NAMALWA (cell line): ENCODE measurements around the gene IL2RA.
"Not testable (repeated sequence)": the region's sequence is repeated elsewhere in the genome, so short reads cannot be mapped to it uniquely, and the experiment has no call there.

Experiments
- DNase-seq: peaks from one replicate; pipeline ENCODE4 v3.0.0-alpha.2; 2015; ENCODE audit warnings: low spot score

IL2RA gene

DNA sequence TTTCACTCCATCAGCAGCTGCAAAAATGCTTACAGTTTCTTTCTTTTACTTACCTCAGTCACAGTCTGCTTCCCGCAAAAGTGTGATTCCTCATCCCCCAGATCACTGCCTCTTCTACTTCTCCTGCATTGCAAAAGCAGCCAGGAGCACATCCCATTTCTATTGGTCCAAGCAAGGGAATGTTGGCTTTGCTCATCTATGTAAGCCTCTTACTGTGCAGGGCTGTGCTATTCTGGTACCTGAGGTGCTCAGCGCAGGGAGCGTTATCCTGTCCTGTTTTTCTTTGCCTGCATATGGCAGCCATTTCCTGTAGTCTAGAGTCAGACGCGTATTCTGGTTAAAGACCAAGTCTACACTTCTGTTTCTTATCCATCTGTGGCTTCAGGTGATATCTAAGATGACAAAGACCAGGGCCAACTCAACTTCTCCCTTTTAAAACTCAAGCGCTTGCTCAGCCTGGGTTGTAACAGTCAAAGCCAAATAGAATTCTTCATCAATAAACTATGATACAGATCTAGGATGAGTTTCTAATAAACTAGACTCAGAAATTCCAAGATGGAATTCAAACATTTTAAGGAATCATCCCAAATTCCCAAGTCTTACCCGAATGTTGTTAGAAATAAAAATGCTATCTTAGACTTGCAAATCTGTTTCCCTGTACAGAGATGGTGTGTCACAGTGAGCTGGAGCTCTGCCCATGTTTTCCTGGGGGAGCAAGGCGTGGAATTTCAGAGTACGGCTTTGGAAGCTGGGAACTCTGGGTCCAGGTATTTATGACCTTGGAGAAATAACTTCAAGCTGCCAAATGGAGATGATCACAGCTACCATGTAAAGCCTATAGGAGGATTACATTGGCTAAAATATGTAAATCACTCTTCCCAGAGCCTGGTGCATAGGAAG, 20.6 kb upstream of the IL2RA start:
- no peak for DNase-seq

- DNase-seq = no peak
Observed at GRCh38 chr10:6080417-6080973, 18.3 kb upstream of the IL2RA start.

DNA sequence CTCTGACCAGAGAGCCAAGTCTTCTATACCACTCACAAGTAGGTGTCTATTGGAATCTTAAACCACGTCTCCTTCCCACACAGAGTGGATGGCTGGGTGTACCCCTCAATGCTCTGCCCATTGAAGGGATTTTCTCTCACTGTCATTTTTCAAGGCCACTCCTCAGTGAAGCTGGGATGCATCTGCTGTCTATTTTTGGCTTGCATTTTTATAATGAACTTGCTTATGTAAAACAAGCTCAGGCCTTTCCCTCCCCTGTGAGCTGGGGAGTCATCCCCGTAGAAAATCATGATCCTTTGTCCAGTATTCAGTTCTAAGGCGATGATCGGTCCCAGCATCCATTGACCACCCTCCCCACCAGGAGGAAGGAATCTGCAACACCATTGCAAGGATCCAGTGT, 16.9 kb upstream of the IL2RA start:
- DNase-seq = no peak

DNA sequence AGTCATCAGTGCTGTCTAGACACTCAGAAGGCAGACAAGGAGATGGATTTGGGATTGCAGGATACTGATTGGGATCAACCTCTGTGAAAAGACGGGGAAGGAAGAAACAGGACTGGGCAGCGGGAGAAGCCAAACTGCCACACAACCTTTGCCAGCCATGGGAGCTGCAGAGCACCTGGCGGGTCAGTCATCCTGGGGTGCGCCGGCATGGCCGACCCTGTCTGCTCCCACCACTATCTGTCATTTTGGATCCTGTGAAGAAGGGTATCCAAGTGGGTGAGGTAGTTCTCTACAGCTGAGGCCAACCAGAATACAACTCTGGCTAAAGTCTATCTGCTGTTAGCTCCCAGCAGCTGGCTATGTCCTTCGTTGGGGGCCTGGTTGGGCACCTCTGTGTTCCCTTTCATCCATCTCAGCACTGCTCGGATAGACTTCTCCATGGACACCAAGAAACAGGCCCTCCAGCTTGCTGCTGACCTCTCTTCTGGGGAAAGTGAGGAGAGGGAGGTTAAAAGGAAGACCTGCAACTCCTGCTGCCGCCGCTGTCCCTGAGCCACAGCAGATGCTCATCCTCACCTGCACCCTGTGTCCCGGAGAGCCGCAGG, 15.0 kb upstream of the IL2RA start:
- no peak for DNase-seq

GRCh38 chr10:6074489-6075301, 12.5 kb upstream of the IL2RA start:
- DNase-seq = no peak

DNA sequence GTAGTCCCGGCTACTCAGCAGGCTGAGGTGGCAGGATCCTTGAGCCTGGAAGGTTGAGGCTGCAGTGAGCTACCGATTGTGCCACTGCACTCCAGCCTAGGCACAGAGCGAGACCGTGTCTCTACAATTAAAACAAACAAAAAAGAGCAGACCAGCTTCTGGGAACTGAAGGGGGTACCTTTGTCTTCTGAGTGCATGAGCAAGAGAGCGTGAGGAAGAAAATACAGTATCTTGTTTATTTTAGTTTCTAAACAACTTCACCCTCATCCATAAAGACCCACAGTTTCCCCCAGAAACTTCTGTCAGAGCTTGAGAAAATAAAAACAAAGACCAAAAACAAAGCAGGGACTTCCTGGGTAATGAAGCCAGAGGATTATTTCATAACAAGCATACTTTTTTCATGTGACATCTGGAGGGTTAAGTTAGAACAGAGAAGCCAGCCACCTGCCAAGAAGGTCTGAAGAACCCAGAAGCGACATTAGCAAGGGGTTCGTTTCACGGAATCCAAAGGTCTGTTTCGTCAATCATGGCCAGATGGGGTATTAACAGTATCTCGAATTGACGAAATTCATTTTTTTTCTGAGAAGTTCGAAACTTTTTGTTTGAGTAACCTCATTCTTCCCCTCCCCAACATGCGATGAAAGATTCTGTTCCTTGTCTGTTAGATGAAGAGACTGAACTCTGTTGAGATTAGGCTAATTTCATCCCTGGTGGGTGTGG, 10.2 kb upstream of the IL2RA start:
- peak; percentile 93 for DNase-seq

- peak; percentile 56 for DNase-seq
Observed at GRCh38 chr10:6071181-6072175, 9.3 kb upstream of the IL2RA start.

GRCh38 chr10:6070660-6071059, 8.5 kb upstream of the IL2RA start:
- DNase-seq = no peak

GRCh38 chr10:6069081-6069931, 7.1 kb upstream of the IL2RA start:
- peak; percentile 92 for DNase-seq

- peak; percentile 93 for DNase-seq
Observed at GRCh38 chr10:6068422-6068821, 6.3 kb upstream of the IL2RA start.

DNA sequence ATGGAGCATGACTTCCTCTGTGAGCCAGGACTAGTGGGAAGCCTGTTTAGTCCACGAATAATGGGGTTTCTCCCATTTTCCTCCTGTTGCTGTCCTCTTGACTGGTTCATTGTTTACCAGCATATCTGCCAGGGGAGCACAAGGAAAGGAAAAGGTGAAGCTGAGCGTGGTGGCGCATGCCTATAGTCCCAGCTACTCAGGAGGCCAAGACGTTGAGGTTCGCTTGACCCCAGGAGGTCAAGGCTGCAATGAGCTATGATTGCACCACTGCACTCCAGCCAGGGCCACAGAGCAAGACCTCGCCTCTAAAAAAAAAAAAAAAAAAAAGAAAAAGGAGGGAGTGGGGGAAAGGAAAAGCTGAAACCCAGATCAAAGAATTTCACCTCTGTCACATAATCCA, 5.8 kb upstream of the IL2RA start:
- no peak for DNase-seq

DNA sequence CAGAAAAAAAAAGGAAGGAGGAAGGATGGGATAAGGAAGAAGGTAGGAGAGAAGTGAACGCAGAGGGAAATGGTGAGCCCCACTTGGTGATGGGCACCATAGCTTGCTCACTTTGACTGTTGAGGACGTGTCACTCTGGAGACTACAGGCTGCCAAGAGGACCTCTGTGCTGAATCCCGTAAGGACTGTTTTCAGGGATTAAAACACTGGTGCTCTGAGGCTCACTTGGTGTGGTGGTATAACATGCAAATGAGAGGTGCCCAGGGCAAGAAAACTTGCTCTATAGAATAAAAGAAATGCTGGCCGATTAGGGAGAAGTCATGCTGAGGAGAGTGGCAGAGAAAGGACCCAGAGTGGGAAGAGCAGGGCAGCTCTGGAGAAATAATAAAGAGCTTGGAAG, 5.3 kb upstream of the IL2RA start:
- DNase-seq = no peak

GRCh38 chr10:6065835-6066234, 3.7 kb upstream of the IL2RA start:
- DNase-seq = no peak

DNA sequence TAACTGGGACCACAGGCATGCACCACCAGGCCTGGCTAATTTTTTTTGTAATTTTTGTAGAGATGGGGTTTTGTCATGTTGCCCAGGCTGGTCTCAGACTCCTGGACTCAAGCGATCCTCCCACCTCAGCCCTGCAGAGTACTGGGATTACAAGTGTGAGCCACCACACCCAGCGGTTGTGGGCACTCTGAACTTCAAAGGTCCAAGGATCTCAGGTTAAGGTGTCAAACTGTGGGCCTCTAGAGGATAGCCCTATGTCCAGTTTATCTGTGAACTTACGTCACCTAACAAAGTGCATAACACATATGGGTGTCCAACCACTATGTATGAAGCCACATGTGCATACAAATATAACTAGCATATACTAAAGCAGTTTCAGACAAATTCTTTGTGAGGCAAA, 3.2 kb upstream of the IL2RA start:
- DNase-seq = no peak

- not testable (repeated sequence) for DNase-seq
Observed at GRCh38 chr10:6064726-6065125, 2.6 kb upstream of the IL2RA start.

DNA sequence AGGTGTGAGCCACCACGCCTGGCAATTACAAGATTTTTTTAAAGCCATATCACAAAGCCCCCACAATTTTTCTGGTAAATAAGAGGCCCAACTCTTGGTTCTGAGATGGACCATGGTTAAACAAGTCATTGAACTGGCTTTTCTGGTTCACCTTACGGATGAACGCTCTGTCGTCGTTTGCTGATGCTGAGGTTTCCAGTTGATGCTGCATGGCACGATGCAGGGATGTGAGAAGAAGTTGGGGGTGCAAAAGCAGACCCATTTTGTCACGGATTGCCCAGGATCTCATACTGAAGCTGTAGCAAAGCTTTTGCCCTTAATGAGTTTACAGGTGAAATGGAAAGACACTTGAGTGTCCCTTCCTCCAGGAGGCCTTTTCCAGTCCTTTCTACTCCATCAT, 2.0 kb upstream of the IL2RA start:
- DNase-seq = no peak

DNA sequence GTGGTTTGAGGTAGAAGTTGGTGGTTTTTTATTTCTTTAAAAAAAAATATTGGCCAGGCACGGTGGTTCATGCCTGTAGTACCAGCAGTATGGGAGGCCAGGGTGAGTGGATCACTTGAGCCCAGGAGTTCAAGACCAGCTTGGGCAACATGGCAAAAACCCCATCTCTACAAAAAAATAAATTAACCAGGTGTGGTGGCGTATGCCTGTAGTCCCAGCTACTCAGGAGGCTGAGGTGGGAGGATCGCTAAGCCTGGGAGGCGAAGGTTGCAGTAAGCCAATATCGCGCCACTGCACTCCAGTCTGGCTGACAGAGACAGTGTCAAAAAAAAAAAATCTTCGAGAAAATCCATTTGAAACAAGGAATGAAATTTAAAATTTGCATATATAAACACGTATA, 1.1 kb downstream of the IL2RA start:
- no peak for DNase-seq

DNA sequence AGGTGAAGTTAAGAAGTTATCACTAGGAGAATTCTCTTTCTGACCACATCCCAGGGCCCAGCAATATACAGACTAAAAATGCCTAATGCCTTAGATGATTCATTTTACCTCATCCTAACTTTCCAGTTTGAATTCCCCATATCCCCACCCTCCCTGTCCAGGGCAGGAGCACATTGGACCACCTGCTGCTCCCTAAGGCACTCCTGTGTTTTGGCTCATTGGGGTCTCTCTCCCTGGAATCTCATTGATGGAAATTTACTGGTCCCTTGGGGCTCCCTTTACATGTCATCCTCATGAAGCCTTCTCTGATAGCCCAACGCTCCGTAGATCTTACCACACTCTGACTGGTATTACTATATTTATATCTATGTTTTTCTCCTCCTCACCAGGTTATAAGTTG, 2.7 kb downstream of the IL2RA start:
- DNase-seq = no peak

DNA sequence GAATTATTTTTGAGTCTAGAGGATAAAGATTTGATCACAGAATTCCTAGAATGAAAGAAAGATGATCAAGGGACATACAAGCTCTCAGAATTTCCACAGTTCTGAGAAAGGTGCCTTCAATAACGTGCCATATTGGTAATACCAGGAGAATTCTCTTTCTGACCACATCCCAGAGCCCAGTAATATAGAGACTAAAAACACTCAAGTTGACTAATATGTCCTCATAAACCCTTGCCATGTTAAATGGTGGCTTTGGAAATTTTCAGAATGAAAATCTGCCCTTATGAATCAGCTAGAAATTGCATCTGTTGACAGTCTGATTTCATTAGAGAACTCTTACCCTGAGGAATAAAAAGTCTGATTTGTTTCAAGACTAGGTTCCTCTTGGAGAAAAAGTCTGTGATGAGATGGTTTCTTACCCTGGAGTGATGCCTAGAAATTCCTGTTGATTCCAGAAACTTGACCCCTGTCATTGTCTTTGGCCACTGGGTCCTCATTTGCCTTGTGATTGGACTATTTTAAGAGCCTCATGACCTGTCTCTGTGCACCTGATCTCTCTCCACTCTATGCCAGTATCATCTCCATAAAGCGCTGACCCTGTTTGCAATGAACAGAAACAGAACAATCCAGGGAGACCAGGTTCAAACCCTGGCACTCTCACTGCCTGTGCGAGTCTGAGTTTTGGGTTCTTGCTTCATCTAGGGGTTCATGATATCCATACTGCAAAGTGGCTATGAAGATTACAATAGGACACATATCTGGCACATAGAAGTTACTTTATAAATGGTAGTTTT, 3.3 kb downstream of the IL2RA start:
- no peak for DNase-seq
